IMR-90 (cell line): ENCODE results near the gene ATP8B2.

Experiments
- CEBPB ChIP-seq: IDR thresholded peaks from 2 replicates; pipeline ENCODE4 v1.6.1; 2012; ENCODE audit warnings: low read depth, low read length, improper control_type of control experiment
- FOS ChIP-seq: fragments of 150-350 bp; IDR thresholded peaks from 2 replicates; pipeline ENCODE4 v1.6.1; 2016; ENCODE audit warnings: low read depth, low read length
- MAFK ChIP-seq: IDR thresholded peaks from 2 replicates; pipeline ENCODE4 v1.6.1; 2012; ENCODE audit warnings: low read depth, low read length, improper control_type of control experiment
- MAZ ChIP-seq: IDR thresholded peaks from 2 replicates; pipeline ENCODE4 v1.6.1; 2012; ENCODE audit warnings: low read depth, mild to moderate bottlenecking, low read length, improper control_type of control experiment, moderate library complexity, borderline replicate concordance
- MXI1 ChIP-seq: IDR thresholded peaks from 2 replicates; pipeline ENCODE4 v1.6.1; 2012; ENCODE audit warnings: low read depth, mild to moderate bottlenecking, low read length, moderate library complexity, borderline replicate concordance
- NFE2L2 ChIP-seq: fragments of 150-350 bp; IDR thresholded peaks from 2 replicates; pipeline ENCODE4 v1.6.1; 2016; ENCODE audit warnings: low read depth, mild to moderate bottlenecking, low read length
- POLR2A ChIP-seq: IDR thresholded peaks from 2 replicates; pipeline ENCODE4 v1.6.1; 2012; ENCODE audit warnings: mild to moderate bottlenecking, low read depth, low read length
- RAD21 ChIP-seq: IDR thresholded peaks from 2 replicates; pipeline ENCODE4 v1.6.1; 2012; ENCODE audit warnings: low read length, improper control_type of control experiment
- RCOR1 ChIP-seq: IDR thresholded peaks from 2 replicates; pipeline ENCODE4 v1.6.1; 2012; ENCODE audit warnings: mild to moderate bottlenecking, low read length, improper control_type of control experiment; ENCODE audit not compliant: insufficient replicate concordance
- RFX5 ChIP-seq: IDR thresholded peaks from 2 replicates; pipeline ENCODE4 v1.8.0; 2012; ENCODE audit warnings: low read depth, mild to moderate bottlenecking, low read length, moderate library complexity
- SMC3 ChIP-seq: fragments of 150-350 bp; IDR thresholded peaks from 2 replicates; pipeline ENCODE4 v1.6.1; 2016; ENCODE audit warnings: low read depth, mild to moderate bottlenecking, antibody characterized with exemption, low read length, moderate library complexity
- USF2 ChIP-seq: fragments of 150-350 bp; IDR thresholded peaks from 2 replicates; pipeline ENCODE4 v1.6.1; 2017; ENCODE audit warnings: mild to moderate bottlenecking, antibody characterized with exemption, low read length, low read depth
- TF ChIP-seq, protein P1 (sequence below): conservative IDR thresholded peaks from 2 replicates; pipeline ENCODE4 v1.5.1; 2012; ENCODE audit warnings: mild to moderate bottlenecking, low read depth, low read length, improper control_type of control experiment
- TF ChIP-seq, protein P2 (sequence below): fragments of 150-350 bp; IDR thresholded peaks from 2 replicates; pipeline ENCODE4 v1.6.1; 2016; ENCODE audit warnings: low read depth, mild to moderate bottlenecking, low read length, moderate library complexity, borderline replicate concordance

DNA sequence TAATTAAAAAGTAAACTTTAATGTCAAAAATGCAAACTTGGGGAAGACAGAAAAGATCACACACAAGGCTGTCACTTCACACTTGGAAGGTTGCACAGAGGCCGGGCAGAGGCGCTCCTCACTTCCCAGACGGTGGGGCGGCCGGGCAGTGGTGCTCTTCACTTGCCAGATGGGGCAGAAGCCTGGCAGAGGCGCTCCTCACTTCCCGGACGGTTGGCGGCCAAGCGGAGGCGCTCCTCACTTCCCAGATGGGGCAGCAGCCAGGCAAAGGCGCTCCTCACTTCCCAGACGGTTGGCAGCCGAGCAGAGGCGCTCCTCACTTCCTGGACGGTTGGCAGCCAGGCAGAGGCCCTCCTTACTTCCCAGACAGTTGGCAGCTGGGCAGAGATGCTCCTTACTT, 54.0 kb downstream of the ATP8B2 start:
- TF ChIP-seq POLR2A (no peak), NFE2L2 (no peak), RAD21 (no peak), MXI1 (no peak), USF2 (no peak), MAZ (no peak), MAFK (no peak), FOS (no peak), RFX5 (no peak), CEBPB (no peak), RCOR1 (no peak), SMC3 (no peak)
- TF ChIP-seq, protein P1, sequence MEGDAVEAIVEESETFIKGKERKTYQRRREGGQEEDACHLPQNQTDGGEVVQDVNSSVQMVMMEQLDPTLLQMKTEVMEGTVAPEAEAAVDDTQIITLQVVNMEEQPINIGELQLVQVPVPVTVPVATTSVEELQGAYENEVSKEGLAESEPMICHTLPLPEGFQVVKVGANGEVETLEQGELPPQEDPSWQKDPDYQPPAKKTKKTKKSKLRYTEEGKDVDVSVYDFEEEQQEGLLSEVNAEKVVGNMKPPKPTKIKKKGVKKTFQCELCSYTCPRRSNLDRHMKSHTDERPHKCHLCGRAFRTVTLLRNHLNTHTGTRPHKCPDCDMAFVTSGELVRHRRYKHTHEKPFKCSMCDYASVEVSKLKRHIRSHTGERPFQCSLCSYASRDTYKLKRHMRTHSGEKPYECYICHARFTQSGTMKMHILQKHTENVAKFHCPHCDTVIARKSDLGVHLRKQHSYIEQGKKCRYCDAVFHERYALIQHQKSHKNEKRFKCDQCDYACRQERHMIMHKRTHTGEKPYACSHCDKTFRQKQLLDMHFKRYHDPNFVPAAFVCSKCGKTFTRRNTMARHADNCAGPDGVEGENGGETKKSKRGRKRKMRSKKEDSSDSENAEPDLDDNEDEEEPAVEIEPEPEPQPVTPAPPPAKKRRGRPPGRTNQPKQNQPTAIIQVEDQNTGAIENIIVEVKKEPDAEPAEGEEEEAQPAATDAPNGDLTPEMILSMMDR = no peak
- TF ChIP-seq, protein P2, sequence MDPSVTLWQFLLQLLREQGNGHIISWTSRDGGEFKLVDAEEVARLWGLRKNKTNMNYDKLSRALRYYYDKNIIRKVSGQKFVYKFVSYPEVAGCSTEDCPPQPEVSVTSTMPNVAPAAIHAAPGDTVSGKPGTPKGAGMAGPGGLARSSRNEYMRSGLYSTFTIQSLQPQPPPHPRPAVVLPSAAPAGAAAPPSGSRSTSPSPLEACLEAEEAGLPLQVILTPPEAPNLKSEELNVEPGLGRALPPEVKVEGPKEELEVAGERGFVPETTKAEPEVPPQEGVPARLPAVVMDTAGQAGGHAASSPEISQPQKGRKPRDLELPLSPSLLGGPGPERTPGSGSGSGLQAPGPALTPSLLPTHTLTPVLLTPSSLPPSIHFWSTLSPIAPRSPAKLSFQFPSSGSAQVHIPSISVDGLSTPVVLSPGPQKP = no peak
